HepG2 (cell line): ENCODE measurements around the gene THAP9. TPM values are rescaled to one million over a fixed set of nuclear protein-coding genes. Genes with fewer than 3 reads are reported as not detected.

Source experiments
- ATM ChIP-seq: fragments of 450-650 bp; IDR thresholded peaks from 2 replicates; pipeline ENCODE4 v1.7.1; 2017; ENCODE audit warnings: mild to moderate bottlenecking, borderline replicate concordance
- BHLHE40 ChIP-seq: IDR thresholded peaks from 2 replicates; pipeline ENCODE4 v1.6.1; 2011; ENCODE audit warnings: low read length, improper control_type of control experiment
- DDIT3 ChIP-seq: sonication (generic); formaldehyde crosslinking; IDR thresholded peaks from 2 replicates; pipeline ENCODE4 v1.4.0; 2020; ENCODE audit warnings: mild to moderate bottlenecking, missing genetic modification reagents
- GABPB1 ChIP-seq: IDR thresholded peaks from 2 replicates; pipeline ENCODE4 v1.6.1; 2016; ENCODE audit warnings: mild to moderate bottlenecking, missing genetic modification reagents, moderate library complexity, missing compliant biosample characterization
- GZF1 ChIP-seq: sonication (generic); formaldehyde crosslinking; IDR thresholded peaks from 2 replicates; pipeline ENCODE4 v1.5.1; 2020; ENCODE audit warnings: mild to moderate bottlenecking, missing genetic modification reagents
- HOXD1 ChIP-seq: sonication (generic); formaldehyde crosslinking; IDR thresholded peaks from 2 replicates; pipeline ENCODE4 v1.5.0; 2020; ENCODE audit warnings: missing genetic modification reagents
- LRRFIP1 ChIP-seq: sonication (generic); formaldehyde crosslinking; conservative IDR thresholded peaks from 2 replicates; pipeline ENCODE4 v1.4.0; 2020; ENCODE audit warnings: missing genetic modification reagents
- MNT ChIP-seq: fragments of 450-650 bp; IDR thresholded peaks from 2 replicates; pipeline ENCODE4 v1.6.1; 2016
- NFE2 ChIP-seq: sonication (generic); formaldehyde crosslinking; IDR thresholded peaks from 2 replicates; pipeline ENCODE4 v1.4.0; 2020; ENCODE audit warnings: missing genetic modification reagents
- TERF1 ChIP-seq: sonication (generic); formaldehyde crosslinking; IDR thresholded peaks from 2 replicates; pipeline ENCODE4 v1.8.0; 2022; ENCODE audit warnings: mild to moderate bottlenecking, missing genetic modification reagents, moderate library complexity
- ZFP36 ChIP-seq: fragments of 150-350 bp; IDR thresholded peaks from 2 replicates; pipeline ENCODE4 v1.6.1; 2018; ENCODE audit warnings: borderline replicate concordance, low read length, low read depth; ENCODE audit not compliant: partially characterized antibody
- ZNF446 ChIP-seq: sonication (generic); formaldehyde crosslinking; IDR thresholded peaks from 2 replicates; pipeline ENCODE4 v1.5.0; 2020; ENCODE audit warnings: mild to moderate bottlenecking, missing genetic modification reagents
- ZNF720 ChIP-seq: sonication (generic); formaldehyde crosslinking; IDR thresholded peaks from 2 replicates; pipeline ENCODE4 v1.4.0; 2020; ENCODE audit warnings: missing genetic modification reagents
- ZNF772 ChIP-seq: sonication (generic); formaldehyde crosslinking; IDR thresholded peaks from 2 replicates; pipeline ENCODE4 v1.5.0; 2020; ENCODE audit warnings: mild to moderate bottlenecking, missing genetic modification reagents
- ZNF800 ChIP-seq: sonication (generic); formaldehyde crosslinking; IDR thresholded peaks from 2 replicates; pipeline ENCODE4 v1.4.0; 2020; ENCODE audit warnings: missing genetic modification reagents
- ZNF841 ChIP-seq: sonication (generic); formaldehyde crosslinking; IDR thresholded peaks from 2 replicates; pipeline ENCODE4 v1.8.1; 2023; ENCODE audit warnings: missing genetic modification reagents, borderline replicate concordance
- polyA plus RNA-seq, 8 experiments: library from polyadenylated mRNA; depleted of rRNA in 3 of 8; stranded (reverse) in 7 of 8; unstranded in 1 of 8; fragments of >200 nt; fragmentation: Illumina TruSeq in 4 of 8; extraction: Trizol in 4 of 8; gene quantifications; 2 replicates each; pipeline versions ENCODE4 v1.2.1 to v1.2.3, GENCODE V29; 2011 to 2016; ENCODE audit warnings: low read depth in 4 of 8, missing spikeins in 1 of 8, mixed read lengths in 1 of 8; ENCODE audit not compliant: insufficient read depth in 1 of 8
- total RNA-seq, 5 experiments: library from RNA; depleted of rRNA; stranded (reverse); fragments of >200 nt; fragmentation: Illumina TruSeq; extraction: Trizol; gene quantifications; 2 replicates each; pipeline ENCODE4 v1.2.3, GENCODE V29; 2016; ENCODE audit warnings: low read depth in 1 of 5
- TF ChIP-seq, protein P1 (sequence below): sonication (generic); formaldehyde crosslinking; IDR thresholded peaks from 2 replicates; pipeline ENCODE4 v1.5.1; 2020; ENCODE audit warnings: mild to moderate bottlenecking, moderate library complexity, missing genetic modification reagents
- TF ChIP-seq, protein P2 (sequence below): sonication (generic); formaldehyde crosslinking; IDR thresholded peaks from 2 replicates; pipeline ENCODE4 v1.4.0; 2020; ENCODE audit warnings: missing genetic modification reagents

Gene THAP9
- total and polyA plus RNA-seq, 2 of the 13 experiments (the other 11 are each of a cell fraction or from before 2014, with no cell fraction given): 6.0 to 7.2 TPM

GRCh38 chr4:82900411-82901182 lies at the start of gene THAP9 (continued):
- TF ChIP-seq, protein P1, sequence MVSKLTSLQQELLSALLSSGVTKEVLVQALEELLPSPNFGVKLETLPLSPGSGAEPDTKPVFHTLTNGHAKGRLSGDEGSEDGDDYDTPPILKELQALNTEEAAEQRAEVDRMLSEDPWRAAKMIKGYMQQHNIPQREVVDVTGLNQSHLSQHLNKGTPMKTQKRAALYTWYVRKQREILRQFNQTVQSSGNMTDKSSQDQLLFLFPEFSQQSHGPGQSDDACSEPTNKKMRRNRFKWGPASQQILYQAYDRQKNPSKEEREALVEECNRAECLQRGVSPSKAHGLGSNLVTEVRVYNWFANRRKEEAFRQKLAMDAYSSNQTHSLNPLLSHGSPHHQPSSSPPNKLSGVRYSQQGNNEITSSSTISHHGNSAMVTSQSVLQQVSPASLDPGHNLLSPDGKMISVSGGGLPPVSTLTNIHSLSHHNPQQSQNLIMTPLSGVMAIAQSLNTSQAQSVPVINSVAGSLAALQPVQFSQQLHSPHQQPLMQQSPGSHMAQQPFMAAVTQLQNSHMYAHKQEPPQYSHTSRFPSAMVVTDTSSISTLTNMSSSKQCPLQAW (CRISPR knock-in tag): peak; percentile 55; the same call in 1 of the 2 replicates
- TF ChIP-seq LRRFIP1 (CRISPR knock-in tag): no peak
- TF ChIP-seq ZFP36: no peak
- no peak for TF ChIP-seq ZNF446 (CRISPR knock-in tag)
- TF ChIP-seq MNT: peak; percentile 7; the same call in 1 of the 2 replicates
- peak; percentile 93 for TF ChIP-seq GABPB1 (CRISPR knock-in tag)
- no peak for TF ChIP-seq ZNF720 (CRISPR knock-in tag)
- no peak for TF ChIP-seq GZF1 (CRISPR knock-in tag)
- no peak for TF ChIP-seq ZNF841 (CRISPR knock-in tag)
- no peak for TF ChIP-seq NFE2 (CRISPR knock-in tag)
- peak; percentile 19; the same call in 1 of the 2 replicates for TF ChIP-seq HOXD1
- TF ChIP-seq DDIT3: 0 out of 2 replicates have a peak, but pooled peaks have one; percentile 30
- no peak for TF ChIP-seq ATM
- no peak for TF ChIP-seq TERF1
- TF ChIP-seq, protein P2, sequence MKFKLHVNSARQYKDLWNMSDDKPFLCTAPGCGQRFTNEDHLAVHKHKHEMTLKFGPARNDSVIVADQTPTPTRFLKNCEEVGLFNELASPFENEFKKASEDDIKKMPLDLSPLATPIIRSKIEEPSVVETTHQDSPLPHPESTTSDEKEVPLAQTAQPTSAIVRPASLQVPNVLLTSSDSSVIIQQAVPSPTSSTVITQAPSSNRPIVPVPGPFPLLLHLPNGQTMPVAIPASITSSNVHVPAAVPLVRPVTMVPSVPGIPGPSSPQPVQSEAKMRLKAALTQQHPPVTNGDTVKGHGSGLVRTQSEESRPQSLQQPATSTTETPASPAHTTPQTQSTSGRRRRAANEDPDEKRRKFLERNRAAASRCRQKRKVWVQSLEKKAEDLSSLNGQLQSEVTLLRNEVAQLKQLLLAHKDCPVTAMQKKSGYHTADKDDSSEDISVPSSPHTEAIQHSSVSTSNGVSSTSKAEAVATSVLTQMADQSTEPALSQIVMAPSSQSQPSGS (CRISPR knock-in tag): peak; percentile 52
- TF ChIP-seq BHLHE40: peak; percentile 41; the same call in 1 of the 2 replicates
- no peak for TF ChIP-seq ZNF800 (CRISPR knock-in tag)
- TF ChIP-seq ZNF772: peak; percentile 72; the same call in 1 of the 2 replicates
